Subcutaneous abdominal adipose tissue (tissue), 5 donors: ENCODE results near the gene NUDT13.
"Not testable (repeated sequence)": the region's sequence is repeated elsewhere in the genome, so short reads cannot be mapped to it uniquely, and the experiment has no call there.

Experiments
- H3K27ac ChIP-seq: one replicate; pipeline ENCODE4 v1.7.0; 2013; ENCODE audit warnings: low read depth, mild to moderate bottlenecking, inconsistent platforms, low read length, moderate library complexity
- H3K27me3 ChIP-seq, 5 donors: one replicate each; pipeline ENCODE4 v1.7.0; 2013; ENCODE audit warnings: low read length in 5 of 5, inconsistent platforms in 1 of 5; ENCODE audit not compliant: control insufficient read depth in 5 of 5, insufficient read depth in 4 of 5
- H3K36me3 ChIP-seq, 5 donors: one replicate each; pipeline ENCODE4 v1.7.0; 2013; ENCODE audit warnings: low read length in 5 of 5; ENCODE audit not compliant: control insufficient read depth in 5 of 5, insufficient read depth in 5 of 5
- H3K4me1 ChIP-seq, 5 donors: one replicate each; pipeline ENCODE4 v1.7.0; 2013; ENCODE audit warnings: low read length in 5 of 5, mild to moderate bottlenecking in 3 of 5, moderate library complexity in 1 of 5; ENCODE audit not compliant: control insufficient read depth in 5 of 5, insufficient read depth in 5 of 5
- H3K4me3 ChIP-seq, 5 donors: one replicate each; pipeline ENCODE4 v1.7.0; 2013; ENCODE audit warnings: low read length in 5 of 5, low read depth in 1 of 5
- H3K9ac ChIP-seq, 5 donors: one replicate each; pipeline ENCODE4 v1.7.0; 2013; ENCODE audit warnings: low read length in 5 of 5, mild to moderate bottlenecking in 4 of 5, moderate library complexity in 3 of 5
- H3K9me3 ChIP-seq, 5 donors: one replicate each; pipeline ENCODE4 v1.7.0; 2013; ENCODE audit warnings: low read length in 5 of 5; ENCODE audit not compliant: control insufficient read depth in 5 of 5
- donor health status: healthy.
- donor health status: healthy.
- donor health status: healthy.
- donor health status: healthy.
- donor health status: healthy.

NUDT13 gene

DNA sequence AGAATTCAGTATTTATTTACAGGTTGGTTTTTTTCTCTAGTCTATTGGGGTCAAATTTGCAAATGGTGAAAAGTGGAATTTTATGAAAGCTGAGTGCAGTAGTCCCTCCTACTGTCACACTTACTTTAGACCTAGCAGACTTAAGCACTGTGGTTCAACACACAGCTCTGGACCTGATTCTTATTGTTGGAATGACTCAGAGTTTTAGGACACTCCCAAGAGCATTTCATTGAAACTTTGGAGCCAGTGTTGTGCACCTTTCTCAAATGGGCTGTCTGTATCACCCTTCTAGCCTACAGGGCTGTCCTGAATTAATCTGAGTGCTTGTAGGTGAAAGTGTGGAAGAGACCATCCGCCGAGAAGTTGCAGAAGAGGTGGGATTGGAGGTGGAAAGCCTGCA lies 16.1 kb downstream of the NUDT13 start:
- H3K36me3 ChIP-seq, result peaks cover 22 to 52% (median 33%) of the 10 kb centered on the region in 5 donors
- H3K4me3 ChIP-seq, result no peak overlapping the region
- H3K27ac ChIP-seq, result no peak overlapping the region

DNA sequence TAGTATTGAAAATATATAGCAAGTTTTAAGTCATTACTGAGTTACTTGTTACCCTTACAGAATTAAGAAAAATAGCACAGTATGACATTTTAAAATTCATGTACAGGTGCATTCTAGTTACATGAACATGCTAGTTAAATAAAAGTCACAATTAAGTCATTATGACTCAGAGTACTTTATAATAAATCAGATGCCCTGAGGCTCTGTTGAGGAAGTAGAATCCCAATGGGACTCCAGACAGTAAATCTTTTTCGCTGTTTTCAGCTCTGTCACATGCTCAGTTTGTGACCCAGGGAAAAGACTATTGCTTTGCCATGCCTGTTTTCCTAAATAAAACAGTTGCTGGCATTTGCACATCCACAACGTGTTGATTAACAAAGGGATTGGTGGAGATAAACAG lies 21.0 kb downstream of the NUDT13 start:
- H3K9me3 ChIP-seq, result no peaks in the 10 kb centered on the region
- peaks cover 50 to 71% (median 56%) of the 10 kb centered on the region in 5 donors for H3K36me3 ChIP-seq
- peaks cover 0 to 11% (median 3%) of the 10 kb centered on the region in 5 donors for H3K4me1 ChIP-seq
- H3K27me3 ChIP-seq, result no peaks in the 10 kb centered on the region
- no peak overlapping the region for H3K4me3 ChIP-seq
- H3K9ac ChIP-seq, result no peak overlapping the region
- H3K27ac ChIP-seq, result no peak overlapping the region

More for the DNA sequence above, 16.1 kb downstream of the NUDT13 start:
- Histone ChIP-seq H3K9me3 (no peaks in the 10 kb centered on the region), H3K4me1 (peaks cover 0 to 3% (median 0%) of the 10 kb centered on the region in 5 donors), H3K27me3 (no peaks in the 10 kb centered on the region), H3K9ac (no peak overlapping the region)

DNA sequence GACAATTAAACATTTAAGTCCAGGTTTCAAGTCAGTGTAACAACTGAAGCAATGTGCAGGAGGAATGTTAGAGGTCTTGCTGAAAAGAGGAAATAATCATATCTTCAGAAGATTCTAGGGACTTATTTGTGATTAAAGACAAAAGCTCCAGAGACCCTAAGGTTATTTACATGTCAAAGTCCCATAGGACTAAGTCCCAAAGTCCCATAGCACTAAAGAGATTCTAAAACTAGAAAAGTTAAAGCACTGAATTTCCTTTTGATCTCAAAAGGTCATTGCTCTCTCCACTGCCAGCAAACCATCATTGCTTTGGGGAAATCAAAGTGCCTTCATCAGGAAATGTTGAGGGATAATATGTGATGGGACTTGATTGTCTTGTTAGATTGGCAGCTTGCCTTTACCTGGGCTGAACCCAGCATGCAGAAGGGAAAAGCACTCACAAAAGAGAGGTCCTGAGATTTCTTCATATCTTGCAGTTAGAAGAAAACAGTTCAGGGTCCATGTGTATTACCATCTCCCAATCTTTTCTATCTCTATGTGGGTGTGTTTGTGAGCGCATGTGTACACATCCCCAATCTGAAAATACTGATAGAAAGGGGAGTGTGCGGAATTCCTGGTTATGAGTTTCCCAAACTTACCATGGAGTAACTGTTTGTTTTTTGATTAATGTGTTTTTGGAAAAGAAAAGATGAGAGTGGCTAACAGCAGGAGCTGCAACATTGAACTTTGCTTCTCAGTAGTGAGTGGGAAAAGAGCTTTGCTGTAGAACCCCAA lies 21.8 kb downstream of the NUDT13 start:
- Histone ChIP-seq H3K27ac (no peak overlapping the region), H3K9me3 (no peaks in the 10 kb centered on the region)

DNA sequence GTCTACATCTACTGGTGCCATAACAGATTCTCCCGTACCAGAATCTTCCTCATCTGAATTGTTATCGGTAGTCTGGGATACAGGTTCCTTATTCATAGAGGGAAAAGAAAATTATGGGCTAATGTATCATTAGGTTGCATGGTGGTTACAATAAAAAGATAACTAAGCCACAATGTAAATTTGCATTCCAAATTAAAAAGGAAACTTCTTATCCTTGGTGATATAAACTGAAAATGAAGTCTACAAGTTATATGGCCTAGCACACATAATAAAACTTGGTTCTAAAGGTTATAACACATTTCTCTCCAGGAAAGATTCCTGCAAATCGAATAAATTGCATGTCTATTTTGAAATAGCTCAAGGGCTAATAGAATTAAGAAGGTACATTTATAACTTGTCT lies 24.5 kb downstream of the NUDT13 start:
- Histone ChIP-seq H3K36me3 (peaks cover 55 to 76% (median 59%) of the 10 kb centered on the region in 5 donors), H3K4me3 (no peak overlapping the region), H3K27ac (no peak overlapping the region), H3K27me3 (no peaks in the 10 kb centered on the region), H3K4me1 (peaks cover 0 to 23% (median 8%) of the 10 kb centered on the region in 5 donors), H3K9ac (no peak overlapping the region), H3K9me3 (no peaks in the 10 kb centered on the region)

More for the DNA sequence above, 21.8 kb downstream of the NUDT13 start:
- H3K4me1 ChIP-seq, result peaks cover 0 to 11% (median 3%) of the 10 kb centered on the region in 5 donors
- H3K4me3 ChIP-seq, result no peak overlapping the region
- H3K36me3 ChIP-seq, result peaks cover 50 to 69% (median 55%) of the 10 kb centered on the region in 5 donors
- H3K9ac ChIP-seq, result no peak overlapping the region
- no peaks in the 10 kb centered on the region for H3K27me3 ChIP-seq

DNA sequence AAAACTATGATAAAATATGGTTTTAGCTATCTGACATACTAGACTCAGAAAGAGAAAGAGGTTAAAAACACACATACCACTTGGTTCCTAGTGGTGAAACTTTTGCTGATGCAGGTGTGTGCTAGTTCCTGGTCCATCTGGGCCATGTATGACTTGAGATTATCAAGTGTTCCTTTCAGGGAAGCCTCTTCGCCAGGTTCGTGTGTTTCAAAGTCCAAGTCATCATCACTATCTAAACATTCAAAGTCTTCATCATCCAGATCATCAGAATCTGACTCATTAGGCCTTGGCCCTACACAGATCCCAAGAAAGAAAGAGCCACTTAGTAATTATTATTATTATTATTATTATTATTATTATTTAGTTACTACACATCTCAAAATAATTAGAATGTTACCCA lies 26.4 kb downstream of the NUDT13 start:
- Histone ChIP-seq H3K27ac (no peak overlapping the region), H3K9me3 (no peaks in the 10 kb centered on the region), H3K4me3 (no peak overlapping the region), H3K9ac (no peak overlapping the region), H3K27me3 (no peaks in the 10 kb centered on the region), H3K4me1 (peaks cover 0 to 18% (median 12%) of the 10 kb centered on the region in 5 donors), H3K36me3 (peaks cover 45 to 74% (median 58%) of the 10 kb centered on the region in 5 donors)

DNA sequence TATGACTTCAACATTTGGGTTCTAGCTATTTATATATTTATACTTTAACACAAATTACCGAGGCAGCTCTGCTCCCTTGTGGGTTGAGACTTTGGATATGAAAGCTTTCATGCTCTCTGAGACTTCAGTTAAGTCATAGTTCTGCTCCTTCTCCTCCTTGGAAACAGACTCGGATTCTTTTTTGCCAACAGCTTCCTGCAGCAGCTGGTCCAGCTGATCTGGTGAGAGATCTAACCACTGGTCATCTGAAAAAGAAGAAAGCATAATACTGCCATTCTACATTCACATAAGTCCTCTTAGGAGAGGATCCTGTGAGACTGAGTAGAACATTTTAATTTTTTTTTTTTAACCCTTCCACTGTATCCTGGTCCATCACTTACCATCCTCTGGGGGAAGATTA lies 29.0 kb downstream of the NUDT13 start:
- H3K36me3 ChIP-seq, result peaks cover 47 to 72% (median 56%) of the 10 kb centered on the region in 5 donors

DNA sequence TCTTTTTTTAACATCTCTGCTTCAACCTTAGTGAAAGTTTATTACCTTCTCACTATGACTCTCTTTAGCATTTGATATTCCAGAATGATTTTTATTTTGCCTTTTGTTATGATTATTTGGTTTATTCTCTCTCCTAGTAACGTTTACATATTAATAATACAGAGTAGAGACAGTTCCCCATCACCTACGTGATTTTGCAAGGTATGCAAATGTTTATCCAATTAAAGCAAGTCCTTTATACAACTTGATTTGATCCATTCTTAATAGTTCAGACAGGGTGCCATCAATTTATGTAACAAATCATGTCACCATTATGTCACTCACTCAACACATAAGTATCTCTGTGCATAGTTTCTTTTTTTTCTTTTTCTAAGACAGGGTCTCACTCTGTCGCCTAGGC lies 31.3 kb downstream of the NUDT13 start:
- Histone ChIP-seq H3K9ac (no peak overlapping the region), H3K27ac (no peak overlapping the region), H3K36me3 (peaks cover 41 to 69% (median 53%) of the 10 kb centered on the region in 5 donors), H3K9me3 (no peaks in the 10 kb centered on the region), H3K27me3 (no peaks in the 10 kb centered on the region), H3K4me1 (peaks cover 0 to 12% (median 10%) of the 10 kb centered on the region in 5 donors), H3K4me3 (no peak overlapping the region)

More for the DNA sequence above, 29.0 kb downstream of the NUDT13 start:
- no peak overlapping the region for H3K4me3 ChIP-seq
- H3K27me3 ChIP-seq, result no peaks in the 10 kb centered on the region
- peaks cover 0 to 12% (median 10%) of the 10 kb centered on the region in 5 donors for H3K4me1 ChIP-seq
- H3K27ac ChIP-seq, result peak overlapping the region; percentile 60
- H3K9ac ChIP-seq, result peak overlapping the region in 1 of 5 donors; percentile 46
- no peaks in the 10 kb centered on the region for H3K9me3 ChIP-seq

DNA sequence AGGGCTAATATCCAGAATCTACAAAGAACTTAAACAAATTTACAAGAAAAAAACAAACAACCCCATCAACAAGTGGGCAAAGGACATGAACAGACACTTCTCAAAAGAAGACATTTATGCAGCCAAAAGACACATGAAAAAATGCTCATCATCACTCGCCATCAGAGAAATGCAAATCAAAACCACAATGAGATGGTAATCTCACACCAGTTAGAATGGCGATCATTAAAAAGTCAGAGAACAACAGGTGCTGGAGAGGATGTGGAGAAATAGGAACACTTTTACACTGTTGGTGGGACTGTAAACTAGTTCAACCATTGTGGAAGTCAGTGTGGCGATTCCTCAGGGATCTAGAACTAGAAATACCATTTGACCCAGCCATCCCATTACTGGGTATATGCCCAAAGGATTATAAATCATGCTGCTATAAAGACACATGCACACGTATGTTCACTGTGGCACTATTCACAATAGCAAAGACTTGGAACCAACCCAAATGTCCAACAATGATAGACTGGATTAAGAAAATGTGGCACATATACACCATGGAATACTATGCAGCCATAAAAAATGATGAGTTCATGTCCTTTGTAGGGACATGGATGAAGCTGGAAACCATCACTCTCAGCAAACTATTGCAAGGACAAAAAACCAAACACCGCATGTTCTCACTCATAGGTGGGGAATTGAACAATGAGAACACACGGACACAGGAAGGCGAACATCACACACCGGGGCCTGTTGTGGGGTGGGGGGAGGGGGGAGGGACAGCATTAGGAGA lies 40.6 kb downstream of the NUDT13 start:
- H3K4me1 ChIP-seq, H3K27ac ChIP-seq, H3K27me3 ChIP-seq, H3K9me3 ChIP-seq, H3K4me3 ChIP-seq, H3K9ac ChIP-seq: not testable (repeated sequence)
- peaks cover 28 to 65% (median 53%) of the 10 kb centered on the region in 5 donors for H3K36me3 ChIP-seq

DNA sequence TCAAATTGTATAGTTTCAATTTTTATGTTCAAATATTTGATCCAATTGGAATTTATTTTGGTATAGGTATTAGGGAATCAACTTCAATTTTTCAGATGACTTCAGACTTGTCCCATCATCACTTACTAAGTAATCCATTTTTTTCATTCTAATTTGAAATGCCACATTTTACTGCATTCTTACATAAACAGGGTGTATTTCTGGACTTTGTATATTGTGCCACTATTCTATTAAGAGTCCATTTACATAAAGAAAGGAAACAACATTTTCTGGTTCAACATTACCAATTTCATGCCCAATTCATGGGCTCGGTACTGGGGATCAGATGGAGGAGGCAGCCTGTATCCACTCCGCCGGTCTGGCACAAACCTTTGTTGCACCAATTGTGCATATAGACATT lies 41.8 kb downstream of the NUDT13 start:
- H3K36me3 ChIP-seq, result peaks cover 30 to 62% (median 51%) of the 10 kb centered on the region in 5 donors
- no peak overlapping the region for H3K4me3 ChIP-seq

DNA sequence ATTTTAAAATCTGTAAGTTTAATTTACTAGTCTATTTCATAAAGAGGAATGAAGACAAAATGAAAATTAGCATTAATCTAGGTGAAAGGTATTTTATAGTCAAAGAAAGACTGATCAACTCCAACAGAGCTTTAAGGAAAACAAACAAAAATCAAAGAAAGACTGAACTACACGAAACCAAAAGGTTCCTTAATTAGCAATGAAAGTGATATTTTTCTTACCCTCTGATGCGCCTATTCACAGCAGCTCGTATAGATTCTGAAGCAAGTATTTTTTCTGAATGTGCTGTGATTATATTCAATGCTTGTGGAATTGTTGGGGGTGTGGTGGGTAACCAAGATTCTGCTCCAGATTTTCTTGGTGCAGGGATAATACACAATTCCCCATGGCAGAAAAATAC lies 45.8 kb downstream of the NUDT13 start:
- H3K9ac ChIP-seq, result no peak overlapping the region
- no peaks in the 10 kb centered on the region for H3K27me3 ChIP-seq
- no peak overlapping the region for H3K27ac ChIP-seq
- H3K36me3 ChIP-seq, result peaks cover 19 to 53% (median 40%) of the 10 kb centered on the region in 5 donors
- H3K9me3 ChIP-seq, result no peaks in the 10 kb centered on the region
- no peak overlapping the region for H3K4me3 ChIP-seq
- H3K4me1 ChIP-seq, result no peaks in the 10 kb centered on the region

More for the DNA sequence above, 41.8 kb downstream of the NUDT13 start:
- no peak overlapping the region for H3K27ac ChIP-seq
- H3K4me1 ChIP-seq, result no peaks in the 10 kb centered on the region
- no peak overlapping the region for H3K9ac ChIP-seq
- H3K9me3 ChIP-seq, result no peaks in the 10 kb centered on the region
- H3K27me3 ChIP-seq, result no peaks in the 10 kb centered on the region
